Activated CD4-positive, CD25-positive, alpha-beta regulatory T cell treated with anti-CD3 and anti-CD28 coated beads, Interleukin-2, amount 50 U/mL, for 16 hours (primary cell): Measurements from ENCODE around the gene DCLK3.

Experiments
- DNase-seq: peaks from one replicate; pipeline ENCODE4 v3.0.0-alpha.2; 2020; ENCODE audit warnings: low read depth, low spot score

DCLK3 gene, protein sequence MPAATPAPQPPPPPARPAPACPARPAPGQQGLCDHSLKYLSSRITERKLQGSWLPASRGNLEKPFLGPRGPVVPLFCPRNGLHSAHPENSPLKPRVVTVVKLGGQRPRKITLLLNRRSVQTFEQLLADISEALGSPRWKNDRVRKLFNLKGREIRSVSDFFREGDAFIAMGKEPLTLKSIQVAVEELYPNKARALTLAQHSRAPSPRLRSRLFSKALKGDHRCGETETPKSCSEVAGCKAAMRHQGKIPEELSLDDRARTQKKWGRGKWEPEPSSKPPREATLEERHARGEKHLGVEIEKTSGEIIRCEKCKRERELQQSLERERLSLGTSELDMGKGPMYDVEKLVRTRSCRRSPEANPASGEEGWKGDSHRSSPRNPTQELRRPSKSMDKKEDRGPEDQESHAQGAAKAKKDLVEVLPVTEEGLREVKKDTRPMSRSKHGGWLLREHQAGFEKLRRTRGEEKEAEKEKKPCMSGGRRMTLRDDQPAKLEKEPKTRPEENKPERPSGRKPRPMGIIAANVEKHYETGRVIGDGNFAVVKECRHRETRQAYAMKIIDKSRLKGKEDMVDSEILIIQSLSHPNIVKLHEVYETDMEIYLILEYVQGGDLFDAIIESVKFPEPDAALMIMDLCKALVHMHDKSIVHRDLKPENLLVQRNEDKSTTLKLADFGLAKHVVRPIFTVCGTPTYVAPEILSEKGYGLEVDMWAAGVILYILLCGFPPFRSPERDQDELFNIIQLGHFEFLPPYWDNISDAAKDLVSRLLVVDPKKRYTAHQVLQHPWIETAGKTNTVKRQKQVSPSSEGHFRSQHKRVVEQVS

DNA sequence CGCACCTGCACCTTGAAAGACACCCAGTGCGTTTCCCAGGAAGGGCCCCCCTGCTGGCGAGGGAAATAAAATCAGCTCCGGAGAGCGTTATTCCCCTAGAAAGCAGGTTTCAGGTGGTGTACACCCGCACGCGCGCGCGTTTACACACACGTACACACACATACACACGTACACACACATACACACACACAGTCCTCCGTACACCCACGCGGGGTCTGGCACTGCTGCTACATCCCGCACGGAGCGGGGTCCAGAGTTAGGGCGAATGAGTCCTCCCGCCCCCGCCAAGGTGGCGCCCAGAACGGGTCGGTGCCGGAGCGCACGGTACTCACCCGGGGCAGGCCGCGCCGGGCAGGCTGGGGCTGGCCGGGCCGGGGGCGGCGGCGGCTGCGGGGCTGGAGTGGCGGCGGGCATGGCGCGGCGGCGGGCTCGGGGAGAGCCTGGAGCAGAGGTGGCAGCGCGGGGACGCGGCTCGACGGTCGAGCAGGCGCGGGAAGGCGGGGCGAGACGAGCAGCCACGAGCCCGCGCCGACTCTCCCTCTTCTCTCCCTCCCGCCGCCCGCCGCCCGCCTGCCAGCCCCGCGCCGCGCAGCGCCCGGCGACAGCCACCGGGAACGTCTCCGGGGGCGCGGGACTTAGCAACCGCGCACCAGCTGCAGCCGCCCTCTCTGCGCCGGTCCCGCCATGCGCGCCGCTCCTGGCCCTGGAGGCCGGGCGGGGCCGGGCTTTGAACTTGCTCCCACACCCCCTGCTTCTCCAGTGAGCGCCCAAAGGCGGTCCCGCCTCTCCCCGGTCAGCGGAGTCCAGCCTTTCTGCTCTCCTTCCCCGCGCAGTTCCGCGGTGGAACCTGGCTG lies at the start of gene DCLK3:
DCLK3 (minus strand) TSS at position 704 of the 854 bp plus-strand sequence; CDS start at position 414, 290 bp downstream.
- DNase-seq, result no peak

GRCh38 chr3:36813305-36813704 lies 49.0 kb upstream of the DCLK3 start:
- no peak for DNase-seq

DNA sequence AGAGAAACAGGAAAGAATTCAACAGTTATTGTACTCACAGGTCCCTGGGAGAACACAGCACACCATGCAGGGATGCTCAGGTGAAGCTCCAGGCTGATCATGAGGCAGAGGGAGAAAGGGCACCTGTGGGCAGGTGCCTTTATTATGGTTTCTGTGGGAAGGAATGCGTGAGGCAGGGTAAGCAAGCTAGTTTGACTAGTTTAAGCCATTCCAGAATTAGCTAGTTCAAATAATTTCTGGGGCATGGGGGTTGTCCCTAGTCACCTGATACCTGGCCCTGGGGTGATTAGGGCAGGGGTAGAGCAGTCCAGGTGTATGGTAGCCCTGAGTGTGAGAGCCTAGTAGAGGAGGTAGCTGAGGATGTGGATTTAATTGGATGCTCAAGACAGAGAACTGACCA lies 47.9 kb upstream of the DCLK3 start:
- no peak for DNase-seq

DNA sequence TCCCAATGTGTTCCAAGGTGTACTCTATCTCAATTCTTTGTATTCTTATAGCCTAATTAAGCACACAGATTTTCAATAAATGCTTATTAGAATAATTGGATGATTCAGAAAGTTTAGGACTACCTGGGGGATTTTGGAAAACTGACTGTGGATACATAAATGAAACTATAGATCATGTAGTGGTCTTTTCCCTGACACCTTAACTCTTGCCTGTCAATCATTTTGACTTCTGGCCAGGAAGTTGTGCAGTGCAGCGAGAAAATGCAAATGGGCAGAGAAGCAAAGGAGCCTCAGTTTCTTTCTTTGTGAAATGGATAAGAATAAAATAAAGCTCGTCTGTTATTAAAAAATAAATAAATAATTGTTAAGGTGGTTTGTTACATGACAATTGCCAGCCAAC lies 47.4 kb upstream of the DCLK3 start:
- DNase-seq, result no peak

DNA sequence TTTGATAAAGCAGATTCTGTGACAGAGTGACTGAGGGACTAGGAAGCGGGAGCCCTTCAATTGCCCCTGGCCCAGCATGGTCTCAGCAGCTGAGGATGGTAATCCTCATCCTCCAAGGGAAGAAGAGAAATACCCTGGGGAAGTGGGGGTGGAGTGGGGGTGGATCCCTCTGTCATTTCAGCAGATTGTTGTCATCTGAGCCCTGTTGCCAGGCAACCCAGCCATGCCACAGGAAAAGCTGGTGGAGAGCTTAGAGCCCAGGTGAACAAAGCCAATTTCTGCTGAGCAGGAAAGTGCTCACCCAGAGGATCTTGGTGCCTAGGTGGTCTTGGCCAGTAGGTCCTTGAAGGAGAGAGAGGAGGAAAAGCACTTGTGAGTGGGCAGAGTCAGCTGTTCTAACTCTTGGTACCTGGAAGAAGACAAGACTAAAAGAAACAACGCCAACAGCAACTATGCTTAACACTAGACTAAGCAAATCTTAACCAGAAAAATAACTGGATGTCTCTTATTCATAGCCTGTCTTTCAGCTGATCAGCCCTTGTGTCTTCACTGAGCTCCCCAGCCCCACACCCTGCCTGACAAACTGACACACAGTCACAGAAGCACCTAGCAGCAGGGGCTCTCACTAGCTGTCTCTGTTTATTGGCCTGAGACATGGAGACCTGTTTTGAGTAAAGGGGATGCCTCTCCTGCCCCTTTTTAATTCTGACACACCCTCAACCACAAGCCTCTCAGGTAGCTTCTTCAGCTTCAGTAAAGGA lies 40.1 kb upstream of the DCLK3 start:
- DNase-seq, result no peak

DNA sequence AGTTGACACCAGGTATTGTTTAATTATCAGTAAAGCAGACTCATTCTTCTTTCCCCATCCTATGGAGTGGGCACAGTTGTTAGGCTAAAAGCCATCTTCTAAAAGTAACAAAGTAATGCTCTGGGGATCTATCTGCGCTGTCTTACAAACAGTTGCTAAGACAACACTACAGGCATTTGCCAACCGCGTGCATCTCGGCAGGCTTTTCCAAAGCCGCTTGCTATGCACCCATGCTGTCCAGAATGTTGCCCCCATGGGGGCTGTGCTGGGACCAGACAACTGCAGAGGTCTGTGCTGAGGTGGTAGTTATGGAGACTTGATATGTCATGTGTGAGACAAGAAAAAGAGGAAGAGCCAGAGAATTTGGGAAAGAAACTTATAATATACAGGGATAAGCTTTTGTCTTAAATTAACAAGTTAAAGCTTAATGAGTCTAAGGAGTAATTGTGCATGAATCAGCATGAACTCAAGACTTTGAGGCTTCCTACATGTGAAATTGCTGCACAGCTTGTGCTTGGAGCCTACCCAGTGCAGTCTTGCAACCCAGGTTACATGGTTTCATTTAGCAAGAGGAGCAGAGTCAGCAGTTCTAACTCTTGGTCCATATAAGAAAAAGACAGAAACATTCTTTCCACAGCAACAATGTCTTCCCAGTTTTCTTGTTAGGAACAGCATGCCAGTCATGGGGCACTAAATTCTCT lies 38.9 kb upstream of the DCLK3 start:
- no peak for DNase-seq

DNA sequence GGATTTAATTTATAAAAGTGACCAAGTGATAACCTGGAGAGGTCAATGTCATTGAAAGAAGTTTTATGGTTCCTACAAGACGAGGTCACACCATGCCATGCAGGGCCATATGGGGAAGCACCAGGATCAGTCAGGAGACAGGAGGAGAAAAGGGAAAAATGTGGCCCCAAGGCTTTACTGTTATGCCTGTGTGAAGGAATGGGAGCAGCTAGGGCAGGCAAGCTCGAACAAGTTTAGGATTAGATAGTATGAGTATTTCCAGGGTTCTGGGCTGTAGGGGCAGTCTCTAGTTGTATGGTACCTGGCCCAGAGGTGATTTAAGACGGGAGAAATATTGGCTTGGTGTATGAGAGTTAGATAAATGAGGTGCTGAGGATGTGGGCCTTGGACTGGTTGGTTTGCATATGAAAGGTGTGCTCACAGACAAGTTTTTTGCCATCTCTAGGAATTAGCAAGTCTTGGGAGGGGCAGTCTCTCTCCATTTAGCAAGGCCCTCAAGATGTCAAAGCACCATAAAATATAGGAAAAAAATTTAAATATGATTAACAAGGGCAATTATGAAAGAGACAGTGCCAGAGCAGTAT lies 36.3 kb upstream of the DCLK3 start:
- no peak for DNase-seq

- no peak for DNase-seq
Observed at GRCh38 chr3:36796881-36797280, 32.5 kb upstream of the DCLK3 start.

- no peak for DNase-seq
Observed at GRCh38 chr3:36796161-36796560, 31.8 kb upstream of the DCLK3 start.

GRCh38 chr3:36795622-36796021 lies 31.3 kb upstream of the DCLK3 start:
- DNase-seq, result no peak

DNA sequence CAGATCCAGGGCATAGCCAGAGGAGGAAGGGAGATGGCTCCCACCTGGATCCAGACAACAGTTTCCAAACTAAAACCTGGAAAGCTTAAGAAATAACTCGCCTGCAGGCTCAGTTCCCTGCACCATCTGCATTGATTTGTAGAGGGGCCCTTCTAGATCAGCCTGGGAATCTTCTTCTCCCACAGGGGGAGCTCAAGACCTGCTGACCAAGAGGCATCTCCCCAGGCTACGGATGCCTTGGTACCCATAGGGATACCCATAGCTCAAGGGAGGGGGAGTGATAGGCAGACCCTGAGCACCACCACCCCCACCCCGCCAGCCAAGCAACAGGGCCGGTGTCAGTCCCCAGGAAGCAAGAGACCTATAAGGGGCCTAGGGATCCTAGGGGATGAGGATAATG lies 28.0 kb upstream of the DCLK3 start:
- no peak for DNase-seq

- DNase-seq, result no peak
Observed at GRCh38 chr3:36790765-36791164, 26.4 kb upstream of the DCLK3 start.

DNA sequence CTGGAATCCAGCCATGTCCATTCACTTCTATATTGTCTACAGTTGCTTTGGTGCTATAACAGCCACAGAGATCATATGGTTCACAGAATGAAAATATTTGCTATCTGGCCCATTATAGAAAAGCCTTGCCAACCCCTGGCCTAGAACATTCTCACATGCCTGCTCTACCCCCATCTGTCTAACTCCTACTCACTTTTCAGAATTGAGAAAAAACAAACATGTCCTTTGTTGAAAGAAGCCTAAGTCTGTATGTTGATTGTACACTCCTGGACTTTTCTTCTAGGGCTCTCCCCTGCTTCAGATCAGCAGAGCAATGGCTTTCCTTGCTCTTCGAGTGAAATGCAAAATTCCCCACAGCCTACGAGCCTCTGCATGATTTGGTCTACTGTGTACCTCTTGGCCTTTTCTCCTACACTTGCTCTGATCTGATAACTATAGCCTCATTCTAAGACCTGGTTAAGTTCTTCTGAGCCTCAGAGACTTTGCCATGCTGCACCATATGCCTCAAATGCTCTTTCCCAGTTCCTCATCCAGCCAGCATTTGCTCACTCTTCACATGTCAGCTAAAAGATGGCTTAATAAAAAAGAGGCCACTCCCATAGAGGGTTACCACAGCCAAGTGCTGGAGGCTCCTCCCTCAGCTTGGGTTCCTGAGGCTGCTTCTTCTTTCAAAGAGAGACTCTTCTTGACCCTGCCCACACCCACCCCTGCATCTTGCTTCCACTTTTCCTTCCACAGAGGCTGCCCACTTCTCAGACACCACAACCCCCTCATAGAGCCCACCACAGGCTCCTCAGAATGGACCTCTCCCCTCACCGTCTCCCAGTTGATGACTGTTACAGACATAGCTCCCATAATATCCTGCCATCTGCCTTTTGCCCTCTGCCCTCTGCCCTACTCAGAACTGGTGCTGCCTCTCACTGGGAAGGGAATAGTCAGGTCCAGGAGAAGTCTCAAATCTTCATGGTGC lies 22.9 kb upstream of the DCLK3 start:
- no peak for DNase-seq

DNA sequence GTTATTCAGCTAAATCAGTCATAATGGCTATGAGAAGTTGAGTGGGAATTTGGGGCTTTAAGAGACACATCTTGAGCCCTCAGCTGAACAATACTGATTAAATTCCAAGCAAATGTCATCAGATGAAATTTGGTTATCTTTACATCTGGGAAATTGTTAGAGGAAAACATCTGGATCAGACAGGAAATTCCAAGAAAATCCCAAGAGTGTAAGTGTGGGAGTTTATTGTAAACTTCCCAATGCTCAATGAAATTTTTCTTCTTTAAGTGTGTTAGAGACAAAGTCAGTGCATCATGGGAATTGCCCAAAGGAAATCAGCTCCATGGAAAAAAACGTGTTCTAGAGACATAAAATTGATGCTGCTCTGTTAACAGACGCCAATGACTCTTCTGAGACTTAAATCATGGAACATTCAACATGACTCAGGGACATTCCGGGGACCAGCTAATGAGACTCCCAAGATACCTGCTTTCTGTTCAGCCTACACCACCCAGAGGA lies 19.8 kb upstream of the DCLK3 start:
- DNase-seq, result no peak

- no peak for DNase-seq
Observed at GRCh38 chr3:36777424-36778218, 13.3 kb upstream of the DCLK3 start.

GRCh38 chr3:36776436-36776835 lies 12.1 kb upstream of the DCLK3 start:
- DNase-seq, result no peak

DNA sequence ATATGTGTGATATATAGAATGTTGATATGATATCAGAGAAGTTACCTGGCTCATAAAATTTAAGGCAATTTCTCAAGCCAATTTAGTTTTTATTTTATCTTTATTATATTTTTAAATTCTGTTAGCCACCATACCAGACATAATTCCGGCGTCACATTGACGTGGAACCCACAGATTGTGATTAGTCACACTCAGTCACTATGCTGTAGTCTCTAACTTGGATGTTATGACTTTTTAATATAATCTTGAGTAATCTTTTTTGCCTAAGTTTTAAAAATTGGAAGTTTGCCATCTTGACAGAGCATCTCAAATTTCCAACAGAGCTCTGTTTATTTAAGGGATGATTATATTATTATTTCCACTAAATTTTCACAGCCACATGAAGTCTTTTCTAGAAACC lies 9.7 kb upstream of the DCLK3 start:
- DNase-seq, result no peak

GRCh38 chr3:36771931-36772330 lies 7.6 kb upstream of the DCLK3 start:
- no peak for DNase-seq
